Hematopoietic multipotent progenitor cell treated with erythropoietin and hydrocortisone succinate and interleukin-3 and kit ligand, for 15 days (in vitro differentiated cells): ENCODE results near the gene ARHGAP4.

ENCODE experiments used
- DNase-seq: peaks from one replicate; pipeline ENCODE4 v3.0.0-alpha.2; 2015; ENCODE audit warnings: low spot score

The ARHGAP4 gene

GRCh38 chrX:153880440-153880815 lies 45.6 kb downstream of the ARHGAP4 start:
- DNase-seq: no peak

DNA sequence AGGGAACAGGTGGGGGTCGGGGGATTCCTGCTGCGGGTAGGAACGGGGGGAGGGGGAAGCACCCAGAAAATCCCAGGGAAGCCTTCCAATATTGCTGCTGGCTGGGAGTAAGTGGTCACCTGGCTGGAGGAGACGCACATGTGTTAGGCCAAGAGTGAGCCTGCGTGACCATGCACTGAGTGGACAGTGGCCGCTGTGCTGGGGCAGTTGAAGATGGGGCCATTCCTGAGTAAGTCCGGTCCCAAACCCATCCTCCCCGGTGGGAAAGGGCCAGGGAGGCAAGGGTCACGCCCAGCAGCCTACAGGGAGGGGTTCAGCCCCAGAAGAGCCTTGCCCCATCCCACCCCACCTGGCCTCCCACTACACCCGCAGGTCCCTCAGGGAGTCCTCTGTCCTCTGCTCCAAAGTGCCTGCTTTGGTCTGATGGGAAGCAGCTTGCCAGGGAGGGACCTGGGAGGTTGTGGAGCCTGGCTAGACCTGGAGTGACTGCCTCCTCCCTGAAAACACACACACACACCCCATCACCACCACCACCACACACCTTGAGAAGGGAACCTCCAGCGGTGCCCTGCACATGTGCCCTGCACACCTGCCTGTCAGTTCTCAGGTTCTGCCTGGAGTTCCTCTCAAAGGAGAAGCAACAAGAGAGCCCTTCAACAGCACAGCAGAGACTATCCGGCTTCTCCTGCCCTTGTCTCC lies 46.2 kb downstream of the ARHGAP4 start:
- DNase-seq: no peak

DNA sequence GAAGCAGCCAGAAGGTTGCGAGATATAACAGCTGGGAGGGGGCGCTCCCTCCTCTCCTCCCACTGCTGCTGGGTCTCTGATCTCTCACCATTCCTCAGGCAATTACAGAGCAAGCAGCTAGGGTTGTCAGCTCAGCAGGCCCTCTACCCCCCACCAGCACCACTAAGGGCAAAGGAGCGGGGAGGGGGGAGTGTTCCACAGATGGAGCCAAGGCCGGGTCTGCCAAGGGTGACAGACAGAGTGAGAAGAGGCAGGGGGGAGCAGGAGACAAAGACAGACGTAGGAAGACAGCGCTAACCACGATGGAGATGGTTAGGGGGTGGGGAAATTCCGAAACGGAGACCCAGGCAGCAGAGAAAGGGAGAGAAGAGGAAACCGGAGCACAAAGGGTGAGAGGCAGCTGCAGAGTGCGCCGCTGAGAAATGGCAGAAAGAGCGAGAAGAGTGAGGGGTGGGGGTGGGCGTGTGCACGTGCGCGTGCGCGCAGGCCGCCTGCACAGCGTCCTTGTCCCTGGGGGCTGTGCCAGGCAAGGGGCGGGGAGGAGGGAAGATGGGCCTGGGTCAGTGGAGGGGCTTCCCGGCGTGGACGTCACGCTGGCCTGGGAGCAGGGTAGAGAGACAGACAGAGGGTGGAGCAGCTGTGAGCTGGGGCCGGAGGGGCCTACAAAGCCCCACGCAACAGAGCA lies 47.0 kb downstream of the ARHGAP4 start:
- no peak for DNase-seq

GRCh38 chrX:153878345-153878744 lies 47.7 kb downstream of the ARHGAP4 start:
- DNase-seq: no peak

- no peak for DNase-seq
Measured at GRCh38 chrX:153877571-153878261, 48.3 kb downstream of the ARHGAP4 start.

GRCh38 chrX:153876112-153876491 lies 50.0 kb downstream of the ARHGAP4 start:
- no peak for DNase-seq

DNA sequence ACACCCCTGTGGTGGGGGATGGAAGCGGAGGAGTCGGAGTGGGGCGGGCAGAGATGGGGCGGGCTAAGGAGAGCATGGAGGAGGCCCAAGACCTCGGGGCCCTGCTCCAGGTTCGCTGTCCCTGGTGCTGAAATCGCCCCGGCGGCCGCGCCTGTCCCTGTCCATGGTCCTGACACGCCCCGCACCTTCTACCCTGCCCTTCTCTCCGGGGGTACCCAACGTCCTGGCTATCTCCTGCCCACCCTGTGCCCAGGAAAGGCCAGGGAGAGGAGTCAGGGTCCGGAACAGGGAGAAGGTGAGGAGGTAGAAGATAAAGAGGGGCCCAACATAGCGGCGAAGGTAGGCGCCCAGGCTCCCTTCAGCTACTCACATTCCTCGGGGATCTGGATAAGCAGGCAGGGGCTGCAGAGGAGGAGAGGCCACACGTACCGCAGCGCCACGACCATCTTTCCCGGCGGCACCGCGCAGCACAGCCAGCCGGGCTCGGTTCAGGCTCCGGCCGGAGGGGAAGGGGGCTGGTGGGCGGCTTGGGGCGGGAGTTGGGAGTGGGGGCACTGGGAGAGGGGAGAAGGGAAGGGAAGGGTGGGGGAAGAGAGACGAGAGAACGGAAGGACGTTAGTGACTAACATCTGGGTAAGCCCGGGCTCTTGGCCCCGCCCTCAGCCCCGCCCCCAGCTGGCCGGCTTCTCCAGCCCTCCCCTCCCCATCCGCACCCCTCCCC lies 50.5 kb downstream of the ARHGAP4 start:
- peak; percentile 31 for DNase-seq

DNA sequence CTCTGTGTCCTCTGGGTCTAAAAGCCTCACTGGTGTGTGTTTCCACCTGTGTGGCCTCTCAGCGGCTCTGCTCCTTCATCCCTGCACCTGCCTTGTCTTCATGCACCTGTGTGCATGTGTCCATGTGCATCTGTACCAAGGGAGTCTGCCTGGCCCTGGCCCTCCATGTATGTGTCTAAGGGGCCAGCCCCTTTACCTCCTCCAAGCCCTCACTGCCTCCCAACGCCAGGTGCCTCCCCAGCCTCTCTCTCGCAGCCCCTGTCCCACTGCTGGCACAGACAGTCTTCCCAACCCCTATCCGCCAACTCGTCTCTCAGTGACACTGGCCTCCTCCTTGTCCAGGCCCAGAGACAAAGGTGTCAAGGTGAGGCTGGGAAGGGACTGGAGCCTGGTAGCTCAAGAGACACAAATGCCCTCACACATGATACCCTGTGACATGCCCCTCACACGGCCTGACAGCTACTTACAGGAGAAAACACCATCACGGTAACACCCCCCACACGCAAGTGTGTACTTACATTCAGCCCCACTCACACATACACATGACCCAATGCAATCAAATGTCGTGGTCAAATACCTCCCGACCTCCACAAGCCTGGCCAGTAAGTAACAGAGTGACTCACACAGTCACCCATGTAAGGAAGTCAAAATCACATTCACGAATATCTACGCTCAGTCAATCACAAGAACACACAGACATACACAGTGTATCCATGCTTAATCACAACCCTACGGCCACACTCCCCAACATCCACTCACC lies 51.5 kb downstream of the ARHGAP4 start:
- DNase-seq: no peak

GRCh38 chrX:153874085-153874365 lies 52.0 kb downstream of the ARHGAP4 start:
- no peak for DNase-seq

- no peak for DNase-seq
Measured at GRCh38 chrX:153873282-153874084, 52.6 kb downstream of the ARHGAP4 start.

DNA sequence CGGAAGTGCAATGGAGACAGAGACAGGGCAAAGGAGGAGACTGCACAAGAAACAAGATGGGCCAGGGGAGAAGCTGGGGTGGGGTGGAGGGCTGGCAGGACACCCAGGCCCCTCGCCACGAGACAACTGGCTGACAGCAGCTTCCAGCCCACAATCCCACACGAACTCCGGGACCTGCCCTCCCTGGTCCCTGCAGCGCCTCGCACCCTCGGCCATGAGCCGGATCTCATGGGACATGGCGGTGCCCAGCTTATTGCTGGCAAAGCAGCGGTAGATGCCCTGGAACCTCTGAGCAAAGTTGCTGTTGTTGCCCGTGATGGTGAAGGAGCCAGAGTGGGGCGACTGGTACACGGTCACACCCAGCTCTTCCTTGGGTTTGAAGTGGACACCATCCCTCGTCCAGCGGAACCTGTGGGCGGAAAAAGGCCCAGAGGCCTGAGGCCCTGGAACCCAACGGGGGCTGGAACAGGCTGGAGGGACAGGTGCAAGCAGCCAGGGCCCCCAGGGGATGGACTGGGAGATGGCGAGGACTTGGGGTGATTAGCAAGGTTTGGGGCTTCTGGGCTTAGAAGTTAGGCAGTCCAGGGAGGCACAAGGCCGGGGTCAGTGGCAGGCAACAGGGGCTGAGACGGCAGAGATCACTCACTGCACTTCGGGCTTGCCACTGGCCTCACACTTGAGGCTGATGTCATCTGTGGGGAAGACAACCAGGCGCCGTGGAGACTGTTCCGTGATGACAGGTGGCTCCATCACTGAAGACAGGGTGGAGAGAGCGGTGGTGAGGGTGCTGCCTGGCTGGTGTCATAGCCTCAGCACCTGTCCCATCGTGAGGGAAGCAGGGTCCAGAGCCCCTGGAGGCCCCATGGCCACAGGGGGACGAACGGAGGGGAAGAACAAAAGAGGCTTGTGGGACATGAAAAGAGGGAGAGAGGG lies 53.9 kb downstream of the ARHGAP4 start:
- DNase-seq: no peak

DNA sequence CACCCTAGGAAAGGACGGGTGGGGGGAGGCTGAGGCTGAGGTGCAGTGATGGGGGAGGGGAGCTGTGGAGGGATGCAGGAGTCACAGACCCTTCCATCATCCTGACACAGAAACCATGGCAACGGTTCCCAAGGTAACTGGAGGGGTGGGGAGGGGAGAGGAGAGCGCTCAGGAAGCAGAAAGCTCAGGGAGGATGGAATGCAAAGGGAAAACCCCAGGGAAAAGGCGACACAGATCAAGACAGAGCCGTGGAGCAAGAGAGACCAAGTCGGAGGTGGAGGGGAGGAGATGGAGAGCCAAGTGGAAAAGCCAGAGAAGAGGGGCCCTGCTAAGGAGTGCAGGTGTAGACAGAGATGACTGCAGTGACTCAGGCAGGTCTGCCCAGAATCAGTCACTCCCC lies 54.6 kb downstream of the ARHGAP4 start:
- no peak for DNase-seq

- no peak for DNase-seq
Measured at GRCh38 chrX:153870791-153871360, 55.2 kb downstream of the ARHGAP4 start.

DNA sequence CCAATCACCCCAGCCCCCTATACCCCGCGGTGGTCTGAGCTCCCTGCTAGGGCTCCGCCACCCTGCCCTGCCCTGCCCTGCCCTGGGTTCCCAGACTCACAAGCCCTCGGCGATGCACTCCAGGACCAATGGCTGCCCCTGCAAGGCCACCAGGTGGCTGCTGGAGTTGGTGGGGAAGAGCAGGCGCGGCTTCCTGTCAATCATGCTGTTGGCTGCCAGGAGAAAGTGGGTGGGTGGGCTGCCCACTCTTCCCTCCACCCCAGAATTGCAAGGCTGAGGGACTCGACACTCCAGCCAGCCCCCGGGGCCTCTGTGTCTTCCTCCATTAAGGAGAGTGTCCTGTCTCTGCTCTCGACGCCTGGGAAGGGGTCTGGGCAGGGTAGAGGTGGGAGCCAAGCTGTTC lies 55.8 kb downstream of the ARHGAP4 start:
- no peak for DNase-seq

DNA sequence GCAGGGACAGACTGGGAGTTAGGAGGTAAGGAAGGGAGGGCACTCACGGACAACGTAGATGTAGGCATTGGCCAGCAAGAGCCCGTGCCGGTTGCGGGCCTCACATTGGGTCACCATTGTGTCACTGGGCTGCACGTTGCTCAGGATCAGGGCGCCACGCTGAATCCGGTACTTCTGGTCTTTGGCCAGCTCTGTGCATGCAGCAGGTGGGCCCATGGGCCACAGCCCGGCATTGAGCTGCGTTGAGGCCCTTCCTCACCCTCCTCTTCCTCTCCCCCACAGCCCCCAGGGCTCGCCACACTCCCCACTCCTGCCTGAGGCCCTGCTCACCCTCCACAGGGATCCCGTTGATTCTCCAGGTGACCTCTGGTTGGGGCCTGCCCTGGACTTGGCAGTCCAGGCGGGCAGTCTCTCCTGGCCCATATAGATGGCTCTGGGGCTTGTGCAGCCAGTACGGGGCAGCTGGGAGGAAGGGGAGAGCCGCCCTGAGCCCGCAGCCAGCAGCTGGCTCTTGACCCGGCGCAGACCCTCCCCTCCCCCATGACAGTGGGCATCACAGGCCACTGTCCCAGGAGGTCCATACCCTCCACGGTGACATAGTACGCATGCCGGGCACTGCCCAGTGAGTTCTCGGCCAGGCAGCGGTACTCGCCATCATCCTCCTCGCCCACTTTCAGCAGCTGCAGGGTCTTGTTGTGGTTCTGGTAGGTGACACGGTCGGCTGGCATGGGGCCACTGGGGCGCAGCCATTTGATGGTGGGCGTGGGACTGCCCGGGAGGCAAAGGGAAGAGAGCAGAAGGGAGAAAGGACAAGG lies 56.4 kb downstream of the ARHGAP4 start:
- no peak for DNase-seq

- no peak for DNase-seq
Measured at GRCh38 chrX:153868576-153869472, 57.2 kb downstream of the ARHGAP4 start.

GRCh38 chrX:153867671-153868070 lies 58.4 kb downstream of the ARHGAP4 start:
- DNase-seq: no peak

DNA sequence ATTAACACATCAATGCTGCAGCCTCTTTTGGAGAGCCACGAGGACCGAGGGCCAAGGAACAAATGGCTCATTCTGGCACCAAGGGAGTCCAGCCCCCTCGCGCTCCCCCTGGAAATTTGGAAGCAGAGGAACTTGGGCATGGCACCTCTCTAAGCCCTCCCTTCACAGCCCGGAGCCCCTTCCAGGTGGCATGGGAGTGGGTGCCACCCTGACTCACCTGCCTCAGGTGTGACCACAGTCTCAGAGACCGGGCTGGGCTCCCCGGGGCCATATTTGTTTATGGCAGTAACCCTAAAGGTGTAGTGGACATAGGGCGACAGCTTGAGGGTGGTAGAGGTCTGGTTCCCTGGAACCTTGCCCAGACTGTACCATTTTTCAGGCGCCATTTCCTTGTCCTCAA lies 58.9 kb downstream of the ARHGAP4 start:
- DNase-seq: no peak
